Activated T-cell treated with anti-CD3 and anti-CD28 coated beads for 24 hours (primary cell): ENCODE measurements around the gene TOLLIP.
A peak's percentile ranks its signal among the peaks of the same experiment; 100 is the strongest.
"Not testable (repeated sequence)": the region's sequence is repeated elsewhere in the genome, so short reads cannot be mapped to it uniquely, and the experiment has no call there.

Experiments
- DNase-seq: peaks from one replicate; pipeline ENCODE4 v3.0.0-alpha.2; 2020; ENCODE audit warnings: low read depth

Gene TOLLIP

GRCh38 chr11:1281974-1282365, 27.5 kb downstream of the TOLLIP start:
- DNase-seq, result no peak

DNA sequence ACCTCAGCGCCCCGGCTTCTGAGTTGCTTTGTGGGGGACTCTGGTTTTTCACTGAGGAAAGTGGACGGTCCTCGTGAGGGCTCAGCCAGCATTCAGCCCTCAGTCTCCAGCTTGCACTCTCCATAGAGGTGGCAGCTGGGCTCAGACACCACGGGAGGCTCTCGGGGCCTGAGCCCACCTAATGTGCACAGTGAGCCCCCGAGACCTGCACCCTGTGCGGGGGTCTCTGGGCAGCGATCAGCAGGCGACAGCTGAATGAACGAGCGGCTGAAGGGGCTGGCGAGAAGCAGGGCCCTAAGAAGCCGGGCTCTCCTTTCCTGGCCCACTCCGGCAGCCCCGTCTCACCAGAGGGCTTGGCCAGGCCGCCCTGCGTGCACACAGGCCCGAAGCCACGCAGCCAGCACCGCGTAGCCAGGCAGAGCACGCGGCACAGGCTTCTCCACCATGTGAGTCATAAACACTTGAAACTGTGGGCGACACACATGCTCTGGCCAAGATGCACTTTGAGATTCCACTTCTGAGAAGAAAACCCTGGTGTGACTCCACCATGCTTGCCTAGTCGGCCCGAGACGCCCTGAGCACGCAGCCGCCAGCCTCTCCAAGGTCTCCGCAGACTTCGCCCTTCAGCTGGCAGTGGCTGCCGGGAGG, 28.0 kb downstream of the TOLLIP start:
- DNase-seq, result no peak

GRCh38 chr11:1280116-1281035, 29.1 kb downstream of the TOLLIP start:
- DNase-seq, result no peak

- no peak for DNase-seq
Measured at GRCh38 chr11:1279674-1280055, 29.8 kb downstream of the TOLLIP start.

GRCh38 chr11:1278766-1279673, 30.4 kb downstream of the TOLLIP start:
- no peak for DNase-seq

GRCh38 chr11:1277936-1278512, 31.4 kb downstream of the TOLLIP start:
- DNase-seq, result no peak

DNA sequence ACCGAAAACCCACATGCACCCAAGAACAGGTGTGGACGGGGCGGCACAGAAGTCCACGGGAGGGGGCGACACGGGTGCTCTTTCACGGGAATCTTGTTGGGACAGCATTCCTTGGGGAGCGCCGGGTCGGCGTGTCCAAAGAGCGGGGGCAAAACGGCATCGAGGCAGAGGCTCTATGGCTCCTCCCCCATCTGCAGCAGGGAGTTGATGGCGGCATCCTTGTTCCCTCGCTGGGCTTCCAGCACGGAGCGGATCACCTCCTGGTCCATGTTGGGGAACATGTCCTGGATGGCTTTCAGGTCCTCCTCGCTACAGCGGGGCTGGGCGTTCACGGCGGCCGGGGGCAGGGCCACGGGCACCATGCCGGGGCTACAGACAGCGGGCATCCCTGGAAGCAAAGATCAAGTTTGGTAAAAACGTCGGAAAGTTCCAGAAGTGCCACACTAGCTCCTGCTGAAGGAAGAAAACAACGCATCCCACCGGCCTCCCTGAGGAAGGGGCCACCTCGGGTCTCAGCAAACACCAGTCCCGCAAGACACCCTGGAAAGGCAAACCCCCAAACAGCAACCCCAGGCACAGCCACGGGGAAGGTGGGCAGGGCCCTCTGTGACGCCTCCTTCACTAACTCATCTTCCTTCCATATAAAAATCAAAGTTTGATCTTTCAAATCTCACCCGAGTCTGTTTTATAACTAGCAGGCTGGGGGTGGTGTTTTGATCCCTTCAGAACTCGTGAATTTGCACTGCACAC, 32.4 kb downstream of the TOLLIP start:
- no peak for DNase-seq

GRCh38 chr11:1276041-1276790, 33.2 kb downstream of the TOLLIP start:
- DNase-seq, result no peak

GRCh38 chr11:1275021-1275420, 34.4 kb downstream of the TOLLIP start:
- no peak for DNase-seq

DNA sequence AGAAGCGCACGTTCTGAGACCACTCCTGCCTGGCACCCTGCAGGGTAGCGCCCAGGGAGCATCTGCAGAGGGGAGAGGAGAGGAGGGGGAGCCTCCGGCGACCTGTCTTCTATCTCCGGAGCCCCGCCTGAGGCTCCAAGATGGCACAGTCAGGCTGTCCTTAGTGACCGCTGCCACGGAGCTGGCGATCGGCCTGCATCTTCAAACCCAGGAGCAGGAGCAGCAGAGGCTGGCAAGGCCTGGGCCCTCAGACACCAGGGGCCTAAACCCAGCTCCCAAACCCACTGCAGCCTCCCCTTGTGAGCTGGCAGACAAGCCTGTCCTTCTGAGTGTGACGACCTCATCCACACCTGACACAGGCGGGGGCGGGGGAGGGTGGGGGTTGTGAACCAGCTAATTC, 34.9 kb downstream of the TOLLIP start:
- no peak for DNase-seq

DNA sequence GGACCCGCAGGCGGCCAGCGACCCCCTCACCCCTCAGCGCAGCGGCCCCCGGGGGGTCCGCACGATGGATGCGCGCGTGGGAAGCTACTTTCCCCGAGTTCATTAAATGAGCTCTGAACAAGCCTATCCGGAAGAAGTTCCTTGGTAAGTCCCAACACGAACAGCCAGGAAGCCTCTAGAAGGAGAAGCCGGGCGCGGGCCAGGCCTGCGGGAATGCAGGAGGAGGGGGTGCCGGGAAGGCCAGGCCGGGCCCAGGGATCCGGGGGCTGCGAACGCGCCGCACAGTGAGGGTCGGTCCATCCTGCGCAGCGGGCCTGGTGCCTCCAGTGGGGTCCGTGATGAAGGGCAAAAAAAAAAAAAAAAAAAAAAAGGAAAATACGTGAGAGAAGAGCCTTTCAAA, 36.9 kb downstream of the TOLLIP start:
- no peak for DNase-seq

GRCh38 chr11:1271927-1272326, 37.5 kb downstream of the TOLLIP start:
- DNase-seq, result no peak

DNA sequence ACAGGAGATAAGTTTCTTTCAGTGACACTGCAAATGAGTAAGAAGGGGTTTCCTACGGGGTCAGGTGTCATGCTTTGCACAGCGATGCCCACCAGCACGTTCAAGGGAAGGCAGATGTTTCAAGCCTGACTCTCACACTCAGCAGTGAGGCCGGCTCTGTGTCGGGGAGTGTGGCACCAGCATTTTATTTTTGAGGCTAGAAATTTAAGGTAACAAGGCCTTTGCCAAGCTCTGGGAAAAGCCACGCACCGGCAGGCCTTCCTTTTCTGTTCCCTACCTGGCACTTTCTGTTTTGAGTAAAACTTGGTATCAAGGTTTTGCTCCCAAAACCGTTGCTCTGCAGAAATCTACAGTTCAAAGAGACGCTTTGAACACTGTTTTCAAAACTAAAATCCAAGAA, 38.0 kb downstream of the TOLLIP start:
- no peak for DNase-seq

DNA sequence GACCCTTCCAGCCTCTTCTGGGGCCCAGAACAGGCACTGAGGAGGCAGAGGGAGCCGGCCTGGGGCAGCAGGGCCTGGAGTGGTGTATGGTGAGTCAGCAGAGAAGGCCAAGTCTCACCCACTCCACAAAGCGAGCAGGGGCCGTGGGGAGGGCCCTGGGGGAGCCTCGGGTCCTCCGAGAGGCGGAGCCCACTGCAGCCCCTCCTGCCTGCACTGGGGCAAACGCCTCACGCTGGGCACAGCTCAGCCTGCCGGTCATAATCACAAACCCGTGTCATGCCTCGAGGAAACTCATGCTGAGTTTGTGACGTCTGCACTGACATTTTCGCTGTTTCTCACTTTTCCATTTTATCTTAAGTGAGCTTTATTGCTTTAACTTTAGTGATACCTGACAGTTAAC, 38.4 kb downstream of the TOLLIP start:
- no peak for DNase-seq

DNA sequence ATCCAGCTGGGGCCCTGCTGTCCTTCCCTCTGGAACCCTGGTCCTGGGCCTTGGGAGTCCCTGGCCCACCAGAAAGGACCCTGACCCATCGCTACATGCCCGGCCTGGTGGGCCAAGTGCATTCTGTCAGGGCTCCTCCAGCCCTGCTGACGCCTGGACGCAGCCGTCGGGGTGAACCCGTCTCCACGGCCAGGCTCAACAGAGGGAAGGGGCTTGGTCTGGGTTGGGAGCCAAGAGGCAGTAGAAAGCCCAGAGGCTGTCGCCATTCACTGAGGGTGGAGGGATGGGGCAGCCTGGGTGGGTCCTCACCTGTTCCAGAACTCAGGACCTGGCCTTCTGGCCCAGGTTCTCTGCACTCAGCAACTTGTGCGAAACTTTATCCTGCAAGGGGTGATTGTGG, 39.0 kb downstream of the TOLLIP start:
- DNase-seq, result no peak

GRCh38 chr11:1269957-1270356, 39.5 kb downstream of the TOLLIP start:
- no peak for DNase-seq

DNA sequence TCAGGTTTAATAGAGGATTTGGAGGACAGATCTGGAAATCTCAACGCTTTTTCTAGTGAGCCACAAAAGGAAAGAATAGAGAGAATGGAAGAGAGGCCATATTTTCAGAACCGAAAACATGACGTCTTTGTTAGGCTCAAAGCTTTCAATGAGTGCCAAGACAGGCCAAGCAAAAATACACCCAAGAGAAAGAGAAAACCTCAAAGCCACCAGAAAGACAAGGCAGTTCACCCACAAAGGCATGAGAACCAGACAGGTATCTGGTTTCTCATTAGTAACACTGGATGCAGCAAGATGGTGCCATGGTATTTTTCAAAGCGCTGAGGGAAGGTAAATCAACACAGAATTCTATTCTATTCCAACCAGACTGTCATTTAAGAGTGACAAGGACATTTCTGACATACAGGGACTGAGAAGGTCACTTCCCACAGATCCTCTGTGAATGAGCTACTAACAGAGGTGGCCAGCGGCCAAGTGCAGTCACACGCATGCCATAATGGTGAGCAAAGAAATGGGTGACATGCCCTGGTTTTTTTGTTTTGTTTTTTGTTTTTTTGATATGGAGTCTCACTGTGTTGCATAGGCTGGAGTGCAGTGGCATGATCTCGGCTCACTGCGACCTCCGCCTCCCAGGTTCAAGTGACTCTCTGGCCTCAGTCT, 41.9 kb downstream of the TOLLIP start:
- DNase-seq, result no peak

GRCh38 chr11:1266976-1267375, 42.5 kb downstream of the TOLLIP start:
- not testable (repeated sequence) for DNase-seq

- not testable (repeated sequence) for DNase-seq
Measured at GRCh38 chr11:1265480-1265879, 44.0 kb downstream of the TOLLIP start.

DNA sequence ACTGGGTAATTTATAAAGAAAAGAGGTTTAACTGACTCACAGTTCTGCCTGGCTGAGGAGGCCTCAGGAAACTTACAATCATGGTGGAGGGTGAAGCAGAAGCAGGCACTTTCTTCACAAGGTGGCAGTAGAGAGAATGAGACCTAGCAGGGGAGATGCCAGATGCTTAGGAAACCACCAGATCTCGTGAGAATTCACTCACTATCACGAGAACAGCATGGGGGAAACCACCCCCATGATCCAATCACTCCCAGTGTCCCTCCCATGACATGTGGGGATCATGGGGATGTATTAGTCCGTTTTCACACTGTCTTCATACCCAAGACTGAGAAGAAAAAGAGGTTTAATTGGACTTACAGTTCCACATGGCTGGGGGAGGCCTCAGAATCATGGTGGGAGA, 45.0 kb downstream of the TOLLIP start:
- DNase-seq, result peak; percentile 27
